Karpas-422 (cell line): Measurements from ENCODE around the gene ATRN. TPM values are rescaled to one million over a fixed set of nuclear protein-coding genes. Genes with fewer than 3 reads are reported as not detected.
A peak's percentile ranks its signal among the peaks of the same experiment; 100 is the strongest.

ENCODE experiments used
- DNase-seq: peaks from one replicate; pipeline ENCODE4 v3.0.0-alpha.2; 2015
- H2AFZ ChIP-seq: fragments of 200-600 bp; sonication (generic); 2 replicates; pipeline ENCODE4 v1.6.1; 2014; ENCODE audit warnings: antibody characterized with exemption, low read length, mixed read lengths
- H3K27ac ChIP-seq: fragments of 200-600 bp; sonication (generic); 2 replicates; pipeline ENCODE4 v1.5.1; 2014; ENCODE audit warnings: mild to moderate bottlenecking, low read length, moderate library complexity
- H3K27me3 ChIP-seq: fragments of 200-600 bp; sonication (generic); 2 replicates; pipeline ENCODE4 v1.6.1; 2014; ENCODE audit warnings: low read length, mixed read lengths
- H3K36me3 ChIP-seq: fragments of 200-600 bp; sonication (generic); 2 replicates; pipeline ENCODE4 v1.6.1; 2014; ENCODE audit warnings: low read length, mixed read lengths; ENCODE audit not compliant: insufficient read depth
- H3K4me1 ChIP-seq: fragments of 200-600 bp; sonication (generic); 2 replicates; pipeline ENCODE4 v1.6.1; 2014; ENCODE audit warnings: mild to moderate bottlenecking, low read length, mixed read lengths
- H3K4me2 ChIP-seq: fragments of 200-600 bp; sonication (generic); 2 replicates; pipeline ENCODE4 v1.6.1; 2014; ENCODE audit warnings: low read length, low read depth, mild to moderate bottlenecking; ENCODE audit not compliant: poor library complexity, severe bottlenecking
- H3K4me3 ChIP-seq: fragments of 200-600 bp; sonication (generic); 2 replicates; pipeline ENCODE4 v1.5.1; 2014; ENCODE audit warnings: mild to moderate bottlenecking, antibody characterized with exemption, low read length, mixed read lengths
- H3K79me2 ChIP-seq: fragments of 200-600 bp; sonication (generic); 2 replicates; pipeline ENCODE4 v1.6.1; 2014; ENCODE audit warnings: mild to moderate bottlenecking, low read length, mixed read lengths
- H3K9ac ChIP-seq: fragments of 200-600 bp; sonication (generic); 2 replicates; pipeline ENCODE4 v1.6.0; 2014; ENCODE audit warnings: low read length
- H3K9me2 ChIP-seq: fragments of 200-600 bp; sonication (generic), shearing (Covaris generic); replicated peaks from 2 replicates; pipeline ENCODE4 v1.6.0; 2014; ENCODE audit warnings: mild to moderate bottlenecking, low read length, moderate library complexity; ENCODE audit not compliant: insufficient read depth
- H3K9me3 ChIP-seq: fragments of 300-700, 200-600 bp; sonication (generic); 2 replicates; pipeline ENCODE4 v1.6.1; 2014; ENCODE audit warnings: low read length, mixed read lengths
- H4K20me1 ChIP-seq: fragments of 200-600 bp; sonication (generic); 2 replicates; pipeline ENCODE4 v1.6.1; 2014; ENCODE audit warnings: mild to moderate bottlenecking, antibody characterized with exemption, low read length, low read depth; ENCODE audit not compliant: insufficient read depth
- total RNA-seq: library from RNA; depleted of rRNA; stranded (reverse); fragments of >200 nt; shearing (Covaris generic); gene quantifications from 2 replicates; pipeline ENCODE4 v1.2.3, GENCODE V29; 2014; ENCODE audit warnings: low replicate concordance

ATRN gene
- total RNA-seq, 1 experiment from 2014 or later = 8.2 TPM

DNA sequence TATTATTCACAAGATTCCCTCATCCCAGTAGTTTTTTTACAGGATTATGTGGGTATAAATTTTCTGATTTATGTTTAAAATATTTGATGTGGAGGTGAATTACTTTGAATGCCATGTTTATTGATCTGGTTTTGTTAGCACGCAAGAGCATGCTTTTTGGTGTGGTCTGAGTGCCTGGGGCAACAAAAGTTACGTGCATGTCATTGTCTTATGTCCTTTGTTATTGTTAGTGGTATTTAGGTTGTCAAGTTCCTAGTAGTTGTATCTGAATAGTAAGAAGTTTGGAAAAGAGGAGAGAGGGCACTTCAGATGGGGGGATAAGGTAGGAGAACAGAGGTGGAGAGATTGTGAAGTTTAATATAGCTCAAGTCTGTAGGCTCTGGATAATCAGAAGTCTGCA lies 95.0 kb downstream of the ATRN start:
- no peaks in the 10 kb centered on the region for H3K9me2 ChIP-seq
- H3K79me2 ChIP-seq = no peaks in the 10 kb centered on the region
- no peak for DNase-seq
- no peak overlapping the region for H3K4me2 ChIP-seq
- no peaks in the 10 kb centered on the region for H4K20me1 ChIP-seq
- H2AFZ ChIP-seq = no peak overlapping the region
- H3K4me3 ChIP-seq = no peak overlapping the region
- H3K9me3 ChIP-seq = no peaks in the 10 kb centered on the region
- no peak overlapping the region for H3K9ac ChIP-seq
- peaks cover 3% of the 10 kb centered on the region for H3K4me1 ChIP-seq
- H3K27me3 ChIP-seq = no peaks in the 10 kb centered on the region
- no peaks in the 10 kb centered on the region for H3K36me3 ChIP-seq
- no peak overlapping the region for H3K27ac ChIP-seq

DNA sequence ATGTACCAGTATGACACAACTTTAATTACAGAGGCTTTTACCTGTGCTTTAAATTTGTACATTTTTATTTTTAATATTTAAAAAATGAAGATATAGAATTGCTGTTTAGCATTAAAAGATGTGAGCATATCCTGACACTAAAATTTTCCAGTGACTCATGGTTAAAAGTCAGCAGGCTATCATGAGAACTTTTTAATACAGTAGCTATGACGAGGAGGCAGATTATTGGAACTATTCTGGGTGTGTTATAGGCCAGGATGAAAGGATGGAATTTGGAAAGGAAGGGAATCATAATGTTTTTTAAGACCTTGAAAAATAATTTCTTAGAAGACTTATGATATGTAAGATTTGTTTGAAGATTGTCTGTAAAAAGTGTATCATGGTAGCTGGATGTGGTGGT lies 101.3 kb downstream of the ATRN start:
- DNase-seq = no peak
- no peaks in the 10 kb centered on the region for H3K27me3 ChIP-seq
- H3K4me2 ChIP-seq = peak overlapping the region; percentile 57
- H3K9ac ChIP-seq = no peak overlapping the region
- no peaks in the 10 kb centered on the region for H4K20me1 ChIP-seq
- no peak overlapping the region for H3K4me3 ChIP-seq
- H3K9me2 ChIP-seq = no peaks in the 10 kb centered on the region
- H3K9me3 ChIP-seq = no peaks in the 10 kb centered on the region
- no peaks in the 10 kb centered on the region for H3K79me2 ChIP-seq
- H2AFZ ChIP-seq = no peak overlapping the region
- H3K4me1 ChIP-seq = peaks cover 17% of the 10 kb centered on the region
- 0 out of 2 replicates have a peak overlapping the region, but pooled peaks have one; percentile 26 for H3K27ac ChIP-seq
- H3K36me3 ChIP-seq = no peaks in the 10 kb centered on the region

- Histone ChIP-seq H3K4me2 (no peak overlapping the region), H3K27me3 (no peaks in the 10 kb centered on the region), H3K79me2 (no peaks in the 10 kb centered on the region), H2AFZ (no peak overlapping the region), H3K4me1 (peaks cover 9% of the 10 kb centered on the region), H3K9me3 (no peaks in the 10 kb centered on the region), H3K9me2 (no peaks in the 10 kb centered on the region), H3K4me3 (no peak overlapping the region), H4K20me1 (no peaks in the 10 kb centered on the region), H3K36me3 (no peaks in the 10 kb centered on the region), H3K9ac (no peak overlapping the region), H3K27ac (no peak overlapping the region)
- no peak for DNase-seq
Observed at GRCh38 chr20:3576363-3576762, 105.5 kb downstream of the ATRN start.

- H3K4me1 ChIP-seq = no peaks in the 10 kb centered on the region
- no peak overlapping the region for H2AFZ ChIP-seq
- no peak overlapping the region for H3K27ac ChIP-seq
- no peaks in the 10 kb centered on the region for H3K79me2 ChIP-seq
- H3K36me3 ChIP-seq = no peaks in the 10 kb centered on the region
- no peaks in the 10 kb centered on the region for H3K9me3 ChIP-seq
- no peaks in the 10 kb centered on the region for H4K20me1 ChIP-seq
- no peak overlapping the region for H3K4me3 ChIP-seq
- H3K27me3 ChIP-seq = no peaks in the 10 kb centered on the region
- no peaks in the 10 kb centered on the region for H3K9me2 ChIP-seq
- H3K9ac ChIP-seq = no peak overlapping the region
- H3K4me2 ChIP-seq = no peak overlapping the region
- no peak for DNase-seq
Observed at GRCh38 chr20:3577366-3577765, 106.5 kb downstream of the ATRN start.

DNA sequence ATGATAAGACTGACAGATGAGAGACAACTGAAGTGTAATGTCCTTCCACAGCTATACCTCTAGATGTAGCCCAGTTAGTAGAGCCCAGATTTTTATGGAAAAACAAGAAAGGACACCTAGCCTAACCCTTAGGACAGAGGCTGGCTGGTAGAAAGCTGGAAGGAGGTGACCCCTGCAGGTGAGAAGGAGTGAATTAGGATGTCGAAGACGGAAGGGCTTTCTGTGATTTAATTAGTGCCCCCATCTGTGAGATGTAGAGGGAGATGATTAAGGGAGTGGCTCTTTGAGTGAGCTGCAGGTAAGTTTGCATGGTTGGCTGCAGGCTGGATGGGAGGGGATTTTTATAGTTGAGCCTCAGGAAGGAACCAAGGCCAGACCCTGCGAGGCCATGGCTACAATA lies 109.6 kb downstream of the ATRN start:
- H3K9me2 ChIP-seq = no peaks in the 10 kb centered on the region
- H3K36me3 ChIP-seq = no peaks in the 10 kb centered on the region
- H3K4me3 ChIP-seq = no peak overlapping the region
- H3K9ac ChIP-seq = no peak overlapping the region
- no peaks in the 10 kb centered on the region for H3K9me3 ChIP-seq
- H3K27me3 ChIP-seq = no peaks in the 10 kb centered on the region
- no peak overlapping the region for H3K4me2 ChIP-seq
- DNase-seq = no peak
- no peak overlapping the region for H3K27ac ChIP-seq
- no peak overlapping the region for H2AFZ ChIP-seq
- no peaks in the 10 kb centered on the region for H3K4me1 ChIP-seq
- H4K20me1 ChIP-seq = no peaks in the 10 kb centered on the region
- no peaks in the 10 kb centered on the region for H3K79me2 ChIP-seq

DNA sequence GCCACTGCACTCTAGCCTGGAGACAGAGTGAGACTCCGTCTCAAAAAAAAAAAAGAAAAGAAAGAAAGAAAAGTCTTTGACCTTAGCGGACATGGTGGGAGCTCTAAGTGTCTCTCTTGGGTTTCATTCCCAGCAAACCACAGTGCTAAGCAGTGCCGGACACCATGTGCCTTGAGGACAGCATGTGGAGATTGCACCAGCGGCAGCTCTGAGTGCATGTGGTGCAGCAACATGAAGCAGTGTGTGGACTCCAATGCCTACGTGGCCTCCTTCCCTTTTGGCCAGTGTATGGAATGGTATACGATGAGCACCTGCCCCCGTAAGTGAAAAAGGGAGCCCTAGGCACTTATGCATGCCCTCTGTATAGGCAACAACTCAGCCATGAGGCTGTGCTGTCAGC lies 112.9 kb downstream of the ATRN start:
- H4K20me1 ChIP-seq = no peaks in the 10 kb centered on the region
- H3K9me2 ChIP-seq = no peaks in the 10 kb centered on the region
- no peaks in the 10 kb centered on the region for H3K27me3 ChIP-seq
- no peaks in the 10 kb centered on the region for H3K4me1 ChIP-seq
- no peaks in the 10 kb centered on the region for H3K79me2 ChIP-seq
- no peak for DNase-seq
- no peak overlapping the region for H3K4me2 ChIP-seq
- H2AFZ ChIP-seq = no peak overlapping the region
- H3K9ac ChIP-seq = no peak overlapping the region
- H3K9me3 ChIP-seq = no peaks in the 10 kb centered on the region
- no peak overlapping the region for H3K27ac ChIP-seq
- no peak overlapping the region for H3K4me3 ChIP-seq
- H3K36me3 ChIP-seq = no peaks in the 10 kb centered on the region

GRCh38 chr20:3586093-3586492 lies 115.3 kb downstream of the ATRN start:
- Histone ChIP-seq H3K4me2 (no peak overlapping the region), H3K27ac (no peak overlapping the region), H3K27me3 (no peaks in the 10 kb centered on the region), H3K4me3 (no peak overlapping the region), H2AFZ (no peak overlapping the region), H3K4me1 (no peaks in the 10 kb centered on the region), H4K20me1 (no peaks in the 10 kb centered on the region), H3K79me2 (no peaks in the 10 kb centered on the region), H3K9me2 (no peaks in the 10 kb centered on the region), H3K36me3 (no peaks in the 10 kb centered on the region), H3K9ac (no peak overlapping the region), H3K9me3 (no peaks in the 10 kb centered on the region)
- DNase-seq = no peak

DNA sequence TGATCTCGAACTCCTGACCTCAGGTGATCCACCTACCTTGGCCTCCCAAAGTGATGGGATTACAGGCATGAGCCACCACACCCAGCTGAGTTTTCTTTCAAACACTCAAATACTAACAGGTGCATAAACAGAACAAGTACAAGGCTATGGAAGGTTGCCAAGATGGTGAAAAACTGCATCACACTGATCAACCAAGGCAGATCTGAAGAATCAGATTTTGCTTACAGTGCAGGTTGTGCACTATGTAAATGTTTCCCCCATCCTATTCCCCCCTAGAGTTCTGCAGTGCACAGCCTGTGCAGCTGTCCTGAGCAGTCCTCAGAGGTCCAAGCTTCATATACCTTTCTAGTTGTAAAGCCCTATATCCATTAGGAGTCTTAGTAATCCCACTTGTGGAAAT lies 119.3 kb downstream of the ATRN start:
- Histone ChIP-seq H3K27ac (no peak overlapping the region), H3K36me3 (no peaks in the 10 kb centered on the region; the same call in 1 of the 2 replicates), H3K9me2 (no peaks in the 10 kb centered on the region), H3K9ac (no peak overlapping the region), H3K79me2 (no peaks in the 10 kb centered on the region), H3K4me1 (no peaks in the 10 kb centered on the region), H3K9me3 (no peaks in the 10 kb centered on the region), H4K20me1 (no peaks in the 10 kb centered on the region), H2AFZ (no peak overlapping the region), H3K4me3 (no peak overlapping the region), H3K27me3 (no peaks in the 10 kb centered on the region), H3K4me2 (no peak overlapping the region)
- no peak for DNase-seq

GRCh38 chr20:3592931-3593330 lies 122.1 kb downstream of the ATRN start:
- no peaks in the 10 kb centered on the region for H3K9me3 ChIP-seq
- H3K27ac ChIP-seq = no peak overlapping the region
- no peaks in the 10 kb centered on the region; the same call in 1 of the 2 replicates for H3K36me3 ChIP-seq
- no peak overlapping the region for H3K4me3 ChIP-seq
- H4K20me1 ChIP-seq = no peaks in the 10 kb centered on the region
- no peak overlapping the region for H3K4me2 ChIP-seq
- H3K27me3 ChIP-seq = no peaks in the 10 kb centered on the region
- no peaks in the 10 kb centered on the region for H3K79me2 ChIP-seq
- no peak overlapping the region for H2AFZ ChIP-seq
- DNase-seq = no peak
- no peaks in the 10 kb centered on the region for H3K4me1 ChIP-seq
- no peaks in the 10 kb centered on the region for H3K9me2 ChIP-seq
- H3K9ac ChIP-seq = no peak overlapping the region
